ENCODE measurements around the gene EFCAB3.
"Not testable (repeated sequence)": the region's sequence is repeated elsewhere in the genome, so short reads cannot be mapped to it uniquely, and the experiment has no call there.

EFCAB3 gene

DNA sequence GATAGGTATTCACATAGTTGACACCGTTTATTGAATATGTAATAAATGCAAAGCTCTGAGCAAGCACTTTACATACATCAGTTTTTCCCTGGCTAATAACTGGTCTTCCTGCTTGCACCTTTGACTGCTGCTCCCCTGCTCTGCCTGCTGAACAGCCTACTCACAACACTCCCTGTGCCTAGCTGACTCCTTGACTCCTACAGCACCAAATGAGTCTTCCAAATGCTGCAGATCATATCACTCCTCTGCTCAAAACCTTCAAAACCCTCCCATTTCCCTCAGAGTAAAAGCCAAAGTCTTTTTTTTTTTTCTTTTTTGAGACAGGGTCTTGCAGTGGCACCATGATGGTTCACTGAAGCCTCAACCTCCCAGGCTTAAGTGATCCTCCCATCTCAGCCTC is 18.5 kb downstream of the EFCAB3 start:
- H3K4me1 ChIP-seq (ENCODE audit: low read length): no peaks in the 10 kb centered on the region
- no peaks in the 10 kb centered on the region for H3K9me3 ChIP-seq (ENCODE audit: insufficient read depth, low read length)
- no peak overlapping the region for H3K4me2 ChIP-seq (ENCODE audit: low read length)
- H4K20me1 ChIP-seq (ENCODE audit: insufficient read depth, low read length): no peaks in the 10 kb centered on the region
- peaks cover 13% of the 10 kb centered on the region; the same call in 1 of the 2 replicates for H3K27me3 ChIP-seq (ENCODE audit: low read depth, low read length)
- H2AFZ ChIP-seq (ENCODE audit: low read depth, low read length): no peak overlapping the region
- no peaks in the 10 kb centered on the region for H3K36me3 ChIP-seq (replicated peaks; ENCODE audit: low read depth, low read length)
- no peak overlapping the region for H3K27ac ChIP-seq (ENCODE audit: low read length)
- no peaks in the 10 kb centered on the region for H3K79me2 ChIP-seq (ENCODE audit: low read length)
- no peak overlapping the region for H3K9ac ChIP-seq (ENCODE audit: low read length)
- H3K4me3 ChIP-seq (ENCODE audit: low read length): no peak overlapping the region
- TF ChIP-seq, protein P1, sequence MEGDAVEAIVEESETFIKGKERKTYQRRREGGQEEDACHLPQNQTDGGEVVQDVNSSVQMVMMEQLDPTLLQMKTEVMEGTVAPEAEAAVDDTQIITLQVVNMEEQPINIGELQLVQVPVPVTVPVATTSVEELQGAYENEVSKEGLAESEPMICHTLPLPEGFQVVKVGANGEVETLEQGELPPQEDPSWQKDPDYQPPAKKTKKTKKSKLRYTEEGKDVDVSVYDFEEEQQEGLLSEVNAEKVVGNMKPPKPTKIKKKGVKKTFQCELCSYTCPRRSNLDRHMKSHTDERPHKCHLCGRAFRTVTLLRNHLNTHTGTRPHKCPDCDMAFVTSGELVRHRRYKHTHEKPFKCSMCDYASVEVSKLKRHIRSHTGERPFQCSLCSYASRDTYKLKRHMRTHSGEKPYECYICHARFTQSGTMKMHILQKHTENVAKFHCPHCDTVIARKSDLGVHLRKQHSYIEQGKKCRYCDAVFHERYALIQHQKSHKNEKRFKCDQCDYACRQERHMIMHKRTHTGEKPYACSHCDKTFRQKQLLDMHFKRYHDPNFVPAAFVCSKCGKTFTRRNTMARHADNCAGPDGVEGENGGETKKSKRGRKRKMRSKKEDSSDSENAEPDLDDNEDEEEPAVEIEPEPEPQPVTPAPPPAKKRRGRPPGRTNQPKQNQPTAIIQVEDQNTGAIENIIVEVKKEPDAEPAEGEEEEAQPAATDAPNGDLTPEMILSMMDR (IDR thresholded peaks at IDR 0.05; ENCODE audit: low read depth, low read length): no peak
- TF ChIP-seq EZH2phosphoT487 (IDR thresholded peaks at IDR 0.05; ENCODE audit: low read depth): no peak

DNA sequence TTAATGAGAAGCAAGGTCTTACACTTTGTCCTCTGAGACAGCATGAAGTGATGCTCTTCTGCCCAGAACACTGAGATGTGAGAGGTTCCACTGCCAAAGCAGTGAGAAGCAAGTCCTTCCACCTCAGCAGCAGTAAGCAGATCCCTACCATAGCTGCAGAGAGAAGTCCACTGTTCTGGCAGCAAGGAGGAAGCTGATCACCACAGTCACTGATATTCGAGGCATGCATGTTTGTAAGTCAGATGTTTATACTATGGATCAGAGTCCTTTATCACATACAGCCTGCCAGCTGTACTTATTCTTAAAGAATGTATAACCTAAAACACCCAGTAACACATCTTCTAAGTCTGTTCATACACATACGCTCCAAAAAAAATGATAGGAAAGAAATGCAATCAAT is 25.1 kb downstream of the EFCAB3 start:
- no peak for TF ChIP-seq EZH2phosphoT487 (IDR thresholded peaks at IDR 0.05; ENCODE audit: low read depth)
- TF ChIP-seq, protein P1 (IDR thresholded peaks at IDR 0.05; ENCODE audit: low read depth, low read length): no peak
- Histone ChIP-seq H4K20me1 (ENCODE audit: insufficient read depth, low read length) (no peaks in the 10 kb centered on the region), H2AFZ (ENCODE audit: low read depth, low read length) (no peak overlapping the region), H3K4me3 (ENCODE audit: low read length) (no peak overlapping the region), H3K79me2 (ENCODE audit: low read length) (no peaks in the 10 kb centered on the region), H3K4me1 (ENCODE audit: low read length) (no peaks in the 10 kb centered on the region), H3K9ac (ENCODE audit: low read length) (no peak overlapping the region), H3K9me3 (ENCODE audit: insufficient read depth, low read length) (no peaks in the 10 kb centered on the region), H3K36me3 (replicated peaks; ENCODE audit: low read depth, low read length) (no peaks in the 10 kb centered on the region), H3K4me2 (ENCODE audit: low read length) (no peak overlapping the region), H3K27me3 (ENCODE audit: low read depth, low read length) (no peaks in the 10 kb centered on the region), H3K27ac (ENCODE audit: low read length) (no peak overlapping the region)

DNA sequence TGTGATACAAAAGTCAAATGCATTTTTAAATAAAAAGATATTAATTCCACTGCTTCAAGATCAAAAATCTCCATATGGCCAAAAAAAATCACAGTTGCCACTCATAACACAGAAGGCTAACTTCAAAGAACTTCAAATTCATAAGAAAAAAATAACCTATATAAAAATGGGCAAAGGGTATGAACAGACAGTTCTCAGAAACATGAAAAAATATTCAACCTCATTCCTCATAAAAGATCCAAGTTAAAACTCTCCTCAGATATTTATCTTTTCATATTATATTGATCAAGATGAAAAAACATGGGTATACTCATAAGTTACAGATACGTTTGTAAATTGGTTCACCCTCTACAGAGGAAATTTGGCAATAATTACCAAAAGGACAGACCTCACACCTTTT is 32.7 kb downstream of the EFCAB3 start:
- not testable (repeated sequence) for H3K4me3 ChIP-seq (ENCODE audit: low read length); H3K79me2 ChIP-seq (ENCODE audit: low read length); H4K20me1 ChIP-seq (ENCODE audit: insufficient read depth, low read length); H3K36me3 ChIP-seq (replicated peaks; ENCODE audit: low read depth, low read length); H3K27ac ChIP-seq (ENCODE audit: low read length); H3K4me1 ChIP-seq (ENCODE audit: low read length); H3K4me2 ChIP-seq (ENCODE audit: low read length); H3K27me3 ChIP-seq (ENCODE audit: low read depth, low read length); H2AFZ ChIP-seq (ENCODE audit: low read depth, low read length); H3K9ac ChIP-seq (ENCODE audit: low read length); H3K9me3 ChIP-seq (ENCODE audit: insufficient read depth, low read length)

DNA sequence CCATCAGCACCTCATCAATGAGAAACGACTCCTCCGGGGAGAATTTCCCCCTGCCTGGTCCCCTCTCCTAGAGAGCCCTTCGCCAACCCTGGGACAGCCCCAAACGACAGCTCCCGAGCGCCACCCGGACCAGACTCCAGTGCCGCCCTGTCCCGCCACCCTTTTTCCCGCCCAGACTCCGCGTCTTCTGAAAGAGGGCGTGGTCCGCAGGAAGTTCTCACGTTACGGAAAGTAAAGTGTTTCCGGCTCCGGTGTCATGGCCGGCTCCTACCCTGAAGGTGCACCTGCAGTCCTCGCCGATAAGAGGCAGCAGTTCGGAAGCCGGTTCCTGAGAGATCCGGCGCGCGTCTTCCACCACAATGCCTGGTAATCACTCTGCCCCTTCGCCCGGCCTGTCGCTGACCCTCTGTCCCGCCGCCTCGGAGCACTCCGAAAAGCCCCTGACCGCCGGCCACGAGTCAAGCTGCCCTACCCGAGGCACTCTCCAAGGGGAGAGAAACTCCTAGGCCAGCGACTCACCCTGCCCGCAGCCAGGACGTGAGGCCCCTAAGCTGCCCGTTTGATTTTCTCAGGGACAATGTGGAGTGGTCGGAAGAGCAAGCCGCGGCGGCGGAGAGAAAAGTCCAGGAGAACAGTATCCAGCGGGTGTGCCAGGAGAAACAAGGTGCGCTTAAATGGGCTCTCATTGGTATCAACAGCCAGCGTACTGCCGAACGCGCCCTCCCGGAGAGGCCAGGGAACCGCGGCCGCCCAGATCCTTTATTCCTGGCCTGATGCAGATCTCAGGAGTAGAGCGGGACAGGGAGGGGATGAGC is 43.5 kb downstream of the EFCAB3 start, which contains the start of gene METTL2A:
Gene METTL2A, plus strand, starts transcription at position 251 of the 815 bp plus-strand sequence. Its CDS starts 6 bp downstream, at position 257.
- peak within 1 kb of the TSS; percentile 73 for H2AFZ ChIP-seq (ENCODE audit: low read depth, low read length)
- H3K9ac ChIP-seq (ENCODE audit: low read length): peak within 1 kb of the TSS; percentile 82
- not testable (repeated sequence) for H3K27me3 ChIP-seq (ENCODE audit: low read depth, low read length); H4K20me1 ChIP-seq (ENCODE audit: insufficient read depth, low read length); H3K9me3 ChIP-seq (ENCODE audit: insufficient read depth, low read length); H3K36me3 ChIP-seq (replicated peaks; ENCODE audit: low read depth, low read length); H3K4me1 ChIP-seq (ENCODE audit: low read length)
- TF ChIP-seq, protein P1 (IDR thresholded peaks at IDR 0.05; ENCODE audit: low read depth, low read length): 0 out of 2 replicates have a peak, but pooled peaks have one; percentile 9
- peak within 1 kb of the TSS; percentile 48; the same call in 1 of the 2 replicates for H3K27ac ChIP-seq (ENCODE audit: low read length)
- peak within 1 kb of the TSS; percentile 95 for H3K4me2 ChIP-seq (ENCODE audit: low read length)
- peaks cover 23% of the 10 kb centered on the region for H3K79me2 ChIP-seq (ENCODE audit: low read length)
- peak within 1 kb of the TSS; percentile 96 for H3K4me3 ChIP-seq (ENCODE audit: low read length)

DNA sequence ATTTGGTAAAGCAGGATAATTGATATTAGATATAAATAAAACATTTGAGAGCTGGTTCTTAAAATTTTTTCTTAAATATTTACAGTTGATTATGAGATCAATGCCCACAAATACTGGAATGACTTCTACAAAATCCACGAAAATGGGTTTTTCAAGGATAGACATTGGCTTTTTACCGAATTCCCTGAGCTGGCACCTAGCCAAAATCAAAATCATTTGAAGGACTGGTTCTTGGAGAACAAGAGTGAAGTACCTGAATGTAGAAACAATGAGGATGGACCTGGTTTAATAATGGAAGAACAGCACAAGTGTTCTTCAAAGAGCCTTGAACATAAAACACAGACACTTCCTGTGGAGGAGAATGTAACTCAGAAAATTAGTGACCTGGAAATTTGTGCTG is 45.9 kb downstream of the EFCAB3 start:
- not testable (repeated sequence) for H3K4me3 ChIP-seq (ENCODE audit: low read length); H3K4me1 ChIP-seq (ENCODE audit: low read length); H3K9me3 ChIP-seq (ENCODE audit: insufficient read depth, low read length); H3K27ac ChIP-seq (ENCODE audit: low read length); H2AFZ ChIP-seq (ENCODE audit: low read depth, low read length); H3K9ac ChIP-seq (ENCODE audit: low read length); H3K36me3 ChIP-seq (replicated peaks; ENCODE audit: low read depth, low read length); H3K4me2 ChIP-seq (ENCODE audit: low read length); H3K27me3 ChIP-seq (ENCODE audit: low read depth, low read length); H4K20me1 ChIP-seq (ENCODE audit: insufficient read depth, low read length)
- peaks cover 23% of the 10 kb centered on the region for H3K79me2 ChIP-seq (ENCODE audit: low read length)

DNA sequence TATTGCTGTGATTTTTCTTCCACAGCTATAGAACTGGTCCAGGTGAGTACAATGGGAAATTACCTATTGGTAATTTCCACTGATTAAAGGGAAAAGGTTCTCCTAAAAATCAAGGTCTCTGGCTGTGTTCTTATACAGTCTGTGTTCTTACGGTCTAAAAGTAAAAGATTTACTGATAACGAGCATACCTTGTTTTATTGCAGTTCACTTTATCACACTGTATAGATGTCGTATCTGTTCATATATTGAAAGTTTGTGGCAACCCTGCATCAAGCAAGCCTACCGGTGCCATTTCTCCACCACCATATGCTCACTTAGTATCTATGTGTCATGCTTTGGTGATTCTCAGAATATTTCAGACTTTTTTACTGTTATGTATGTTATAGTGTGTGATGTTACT is 54.9 kb downstream of the EFCAB3 start:
- not testable (repeated sequence) for H4K20me1 ChIP-seq (ENCODE audit: insufficient read depth, low read length); H3K27me3 ChIP-seq (ENCODE audit: low read depth, low read length); H3K4me3 ChIP-seq (ENCODE audit: low read length); H3K27ac ChIP-seq (ENCODE audit: low read length); H3K36me3 ChIP-seq (replicated peaks; ENCODE audit: low read depth, low read length); H2AFZ ChIP-seq (ENCODE audit: low read depth, low read length); H3K79me2 ChIP-seq (ENCODE audit: low read length); H3K4me2 ChIP-seq (ENCODE audit: low read length); H3K9ac ChIP-seq (ENCODE audit: low read length); H3K9me3 ChIP-seq (ENCODE audit: insufficient read depth, low read length); H3K4me1 ChIP-seq (ENCODE audit: low read length)

DNA sequence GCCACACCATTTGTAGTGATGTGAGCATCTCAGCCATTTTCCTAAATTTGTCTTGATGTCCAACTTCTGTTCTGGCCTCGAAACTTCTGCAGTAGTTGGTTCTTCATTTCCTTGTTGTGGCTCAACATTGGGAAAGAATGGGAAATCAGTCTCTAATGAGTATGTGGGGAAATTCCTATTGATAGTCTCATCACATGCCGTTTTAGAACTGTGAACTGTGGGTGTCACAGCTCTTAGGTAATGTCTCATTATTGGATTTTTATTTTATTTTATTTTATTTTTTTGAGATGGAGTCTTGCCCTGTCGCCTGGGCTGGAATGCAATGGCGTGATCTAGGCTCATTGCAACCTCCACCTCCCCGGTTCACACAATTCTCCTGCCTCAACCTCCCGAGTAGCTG is 60.8 kb downstream of the EFCAB3 start:
- not testable (repeated sequence) for H3K4me3 ChIP-seq (ENCODE audit: low read length); H2AFZ ChIP-seq (ENCODE audit: low read depth, low read length); H3K4me1 ChIP-seq (ENCODE audit: low read length); H3K27ac ChIP-seq (ENCODE audit: low read length); H3K9ac ChIP-seq (ENCODE audit: low read length); H4K20me1 ChIP-seq (ENCODE audit: insufficient read depth, low read length); H3K36me3 ChIP-seq (replicated peaks; ENCODE audit: low read depth, low read length); H3K9me3 ChIP-seq (ENCODE audit: insufficient read depth, low read length); H3K27me3 ChIP-seq (ENCODE audit: low read depth, low read length); H3K4me2 ChIP-seq (ENCODE audit: low read length); H3K79me2 ChIP-seq (ENCODE audit: low read length)

All from OCI-LY3 (cell line).